PFSK-1 (cell line): ENCODE results near the gene ZBTB48.

Experiments
- FOXP2 ChIP-seq: optimal IDR thresholded peaks from 2 replicates; pipeline ENCODE3; 2011; ENCODE audit warnings: borderline replicate concordance, control low read depth, inconsistent platforms; ENCODE audit not compliant: insufficient read depth; ENCODE audit errors: extremely low read length, extremely low read depth
- POLR2AphosphoS5 ChIP-seq: IDR thresholded peaks from 2 replicates; pipeline ENCODE4 v1.6.1; 2012; ENCODE audit warnings: low read depth, mild to moderate bottlenecking, control low read depth, low read length, moderate library complexity
- SIN3A ChIP-seq: IDR thresholded peaks from 2 replicates; pipeline ENCODE4 v1.6.1; 2012; ENCODE audit warnings: mild to moderate bottlenecking, low read length, moderate library complexity, borderline replicate concordance; ENCODE audit not compliant: insufficient read depth
- TAF1 ChIP-seq: IDR thresholded peaks from 2 replicates; pipeline ENCODE4 v1.6.1; 2012; ENCODE audit warnings: low read length, control low read depth, borderline replicate concordance; ENCODE audit not compliant: insufficient read depth
- TF ChIP-seq, protein P1 (sequence below), 2 experiments: IDR thresholded peaks; 2 replicates each; pipeline versions ENCODE4 v1.6.1 to v1.8.0; 2011 to 2012; ENCODE audit warnings: low read depth in 2 of 2, low read length in 2 of 2, control low read depth in 1 of 2, inconsistent platforms in 1 of 2, mild to moderate bottlenecking in 1 of 2, moderate library complexity in 1 of 2; ENCODE audit not compliant: insufficient read depth in 1 of 2

ZBTB48 gene

DNA sequence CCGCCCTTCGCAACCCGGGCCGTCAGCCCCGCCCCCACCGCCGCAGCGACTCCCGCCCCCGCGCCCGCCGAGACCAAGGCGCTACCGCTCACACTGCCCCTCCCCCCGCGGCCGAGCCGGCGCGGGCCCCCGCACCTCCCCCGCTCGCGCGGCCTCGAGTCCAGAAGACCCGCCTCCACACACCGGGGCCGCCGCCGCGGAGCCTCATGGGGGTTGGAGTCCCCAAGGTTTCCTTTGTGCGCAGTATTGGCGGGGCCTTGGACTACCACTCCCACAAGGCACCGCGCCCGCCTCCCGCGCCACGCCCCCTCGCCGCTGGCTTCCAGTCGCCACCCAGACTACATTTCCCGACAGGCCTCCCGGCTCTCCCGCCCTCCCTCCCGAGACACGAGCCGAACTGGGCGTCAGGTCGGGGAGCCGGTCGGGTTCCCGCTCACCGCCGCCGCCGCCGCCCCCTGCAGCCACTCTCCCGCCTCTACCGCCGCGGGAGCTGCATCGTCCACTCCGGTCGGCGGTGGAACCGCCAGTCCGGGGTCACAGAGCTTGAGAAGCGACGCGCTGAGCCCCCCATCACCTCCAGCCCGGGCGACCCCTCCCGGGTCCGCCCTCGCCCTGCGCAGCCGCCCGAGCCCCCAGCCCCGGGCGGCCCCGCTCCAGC lies 33.7 kb downstream of the ZBTB48 start, which contains the start of gene PHF13:
Gene PHF13 (plus strand): TSS at position 371 of the 658 bp plus-strand sequence. CDS start 336 bp downstream, outside the sequence.
- TF ChIP-seq FOXP2 = peak; percentile 21
- 0 out of 2 replicates have a peak, but pooled peaks have one; percentile 40 for TF ChIP-seq SIN3A
- TF ChIP-seq TAF1 = no peak
- no peak for TF ChIP-seq POLR2AphosphoS5
- TF ChIP-seq, protein P1, sequence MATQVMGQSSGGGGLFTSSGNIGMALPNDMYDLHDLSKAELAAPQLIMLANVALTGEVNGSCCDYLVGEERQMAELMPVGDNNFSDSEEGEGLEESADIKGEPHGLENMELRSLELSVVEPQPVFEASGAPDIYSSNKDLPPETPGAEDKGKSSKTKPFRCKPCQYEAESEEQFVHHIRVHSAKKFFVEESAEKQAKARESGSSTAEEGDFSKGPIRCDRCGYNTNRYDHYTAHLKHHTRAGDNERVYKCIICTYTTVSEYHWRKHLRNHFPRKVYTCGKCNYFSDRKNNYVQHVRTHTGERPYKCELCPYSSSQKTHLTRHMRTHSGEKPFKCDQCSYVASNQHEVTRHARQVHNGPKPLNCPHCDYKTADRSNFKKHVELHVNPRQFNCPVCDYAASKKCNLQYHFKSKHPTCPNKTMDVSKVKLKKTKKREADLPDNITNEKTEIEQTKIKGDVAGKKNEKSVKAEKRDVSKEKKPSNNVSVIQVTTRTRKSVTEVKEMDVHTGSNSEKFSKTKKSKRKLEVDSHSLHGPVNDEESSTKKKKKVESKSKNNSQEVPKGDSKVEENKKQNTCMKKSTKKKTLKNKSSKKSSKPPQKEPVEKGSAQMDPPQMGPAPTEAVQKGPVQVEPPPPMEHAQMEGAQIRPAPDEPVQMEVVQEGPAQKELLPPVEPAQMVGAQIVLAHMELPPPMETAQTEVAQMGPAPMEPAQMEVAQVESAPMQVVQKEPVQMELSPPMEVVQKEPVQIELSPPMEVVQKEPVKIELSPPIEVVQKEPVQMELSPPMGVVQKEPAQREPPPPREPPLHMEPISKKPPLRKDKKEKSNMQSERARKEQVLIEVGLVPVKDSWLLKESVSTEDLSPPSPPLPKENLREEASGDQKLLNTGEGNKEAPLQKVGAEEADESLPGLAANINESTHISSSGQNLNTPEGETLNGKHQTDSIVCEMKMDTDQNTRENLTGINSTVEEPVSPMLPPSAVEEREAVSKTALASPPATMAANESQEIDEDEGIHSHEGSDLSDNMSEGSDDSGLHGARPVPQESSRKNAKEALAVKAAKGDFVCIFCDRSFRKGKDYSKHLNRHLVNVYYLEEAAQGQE (IDR thresholded peaks at IDR 0.05; ENCODE audit: insufficient read depth in 1 of 2, low read depth in 2 of 2, low read length in 2 of 2) = no peak

DNA sequence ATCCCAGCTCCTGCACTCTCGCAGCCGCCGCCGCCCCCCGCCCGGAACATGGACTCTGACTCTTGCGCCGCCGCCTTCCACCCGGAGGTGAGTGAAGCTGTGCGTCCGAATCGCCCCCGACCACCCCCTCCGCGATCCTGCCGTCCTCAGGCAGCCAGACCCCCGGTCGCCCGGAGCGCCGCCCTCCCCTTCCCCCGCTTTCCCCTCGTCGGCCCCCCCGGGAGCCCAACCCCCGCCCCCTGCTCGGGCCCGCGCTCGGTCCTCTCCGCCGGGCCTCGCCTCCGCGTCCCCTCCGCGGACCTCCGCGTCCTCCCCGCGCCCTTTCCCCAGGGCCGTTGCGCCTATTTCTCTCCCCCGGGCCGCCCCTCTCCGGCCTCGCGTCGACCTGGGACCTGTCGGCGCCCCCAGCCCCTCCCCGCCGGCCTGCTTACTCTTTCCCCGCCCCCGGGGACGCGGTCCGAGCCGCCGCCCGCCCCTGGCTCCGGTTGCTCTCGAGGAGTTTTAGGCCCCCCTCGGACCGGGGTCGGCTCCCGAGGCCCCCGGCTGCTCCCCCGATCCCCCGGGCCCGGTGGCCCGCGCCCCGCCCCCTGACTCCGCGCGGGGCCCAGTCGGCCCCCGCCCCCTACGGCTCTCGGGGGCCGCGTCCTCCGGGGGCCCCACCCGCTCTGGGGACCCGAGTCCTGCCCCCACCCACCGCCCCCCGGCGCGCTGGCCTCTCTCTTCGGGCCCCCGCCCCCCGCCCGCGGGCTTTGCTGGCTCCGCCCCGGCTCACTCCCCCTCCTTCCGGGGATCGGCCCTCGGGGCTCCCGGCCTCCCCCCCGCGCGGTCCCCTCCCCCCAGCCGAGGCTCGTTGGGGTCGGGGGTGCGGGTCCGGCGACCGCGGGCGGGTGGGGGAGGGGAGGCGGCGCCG lies 34.5 kb downstream of the ZBTB48 start:
- TF ChIP-seq, protein P1 (IDR thresholded peaks at IDR 0.05; ENCODE audit: insufficient read depth in 1 of 2, low read depth in 2 of 2, low read length in 2 of 2) = no peak
- TF ChIP-seq POLR2AphosphoS5 (no peak), FOXP2 (no peak), TAF1 (no peak), SIN3A (no peak; the same call in 1 of the 2 replicates)

DNA sequence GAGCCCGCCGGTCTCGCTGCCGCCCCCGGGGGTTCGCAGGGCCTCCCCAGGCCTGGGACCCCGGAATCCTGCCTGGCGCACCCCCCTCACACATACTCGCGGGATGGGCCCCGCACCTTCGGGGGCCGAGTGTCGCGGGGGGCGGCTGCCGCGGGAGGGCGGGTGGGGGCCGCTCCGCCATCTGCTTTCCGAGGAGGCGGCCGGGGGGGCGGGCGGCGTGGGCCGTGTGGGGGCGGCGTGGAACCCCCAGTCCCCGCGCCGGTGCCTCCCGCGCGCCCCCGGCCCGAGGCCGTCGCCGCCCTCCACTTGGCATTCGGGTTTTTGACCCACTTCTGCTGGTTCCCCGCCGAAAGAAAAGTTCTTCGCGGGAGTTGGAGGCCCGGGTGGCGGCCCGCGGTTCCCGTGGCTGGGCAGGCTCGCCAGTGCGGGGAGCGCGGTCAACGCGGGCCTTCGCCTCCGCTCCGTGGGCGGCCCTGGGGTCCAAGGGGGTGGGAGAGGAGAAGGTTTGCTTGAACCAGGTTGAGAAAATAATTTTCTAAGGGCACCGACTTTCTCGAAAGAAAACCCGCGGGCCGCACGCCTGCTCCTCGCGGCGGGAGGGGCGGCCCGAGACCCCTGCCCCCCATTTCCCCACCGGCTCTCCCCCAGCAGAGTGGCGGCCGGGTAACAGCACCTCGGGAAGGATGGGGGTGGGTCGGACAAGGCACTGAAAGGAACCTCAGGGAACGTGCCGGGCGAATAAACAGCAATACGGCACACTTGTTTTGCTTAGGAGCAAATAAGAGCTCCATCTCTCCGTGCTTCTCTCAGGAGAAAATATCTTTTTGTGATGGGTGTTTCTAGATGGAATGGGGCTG lies 35.4 kb downstream of the ZBTB48 start:
- TF ChIP-seq TAF1 (no peak), POLR2AphosphoS5 (no peak)
- TF ChIP-seq, protein P1 (IDR thresholded peaks at IDR 0.05; ENCODE audit: insufficient read depth in 1 of 2, low read depth in 2 of 2, low read length in 2 of 2) = no peak

DNA sequence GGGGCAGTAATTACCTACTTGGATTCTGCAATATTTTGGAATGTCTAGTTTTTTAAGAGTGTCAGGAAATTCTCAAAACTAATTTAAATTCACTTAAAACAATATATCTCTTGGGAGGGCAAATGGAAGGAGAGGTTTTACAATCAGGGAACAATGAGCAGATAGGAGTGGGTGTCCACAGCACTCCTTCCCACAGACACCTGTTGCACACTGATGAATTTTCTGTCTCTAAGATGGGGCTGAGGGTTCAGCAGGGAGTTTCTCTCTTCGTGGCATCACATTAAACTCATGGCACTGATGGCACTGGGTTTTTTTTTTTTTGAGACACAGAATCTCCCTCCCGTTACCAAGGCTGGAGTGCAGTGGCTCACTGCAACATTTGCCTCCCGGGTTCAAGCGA lies 39.3 kb downstream of the ZBTB48 start:
- TF ChIP-seq FOXP2 = no peak
- TF ChIP-seq SIN3A = no peak
- TF ChIP-seq TAF1 = no peak
- TF ChIP-seq, protein P1 (IDR thresholded peaks at IDR 0.05; ENCODE audit: insufficient read depth in 1 of 2, low read depth in 2 of 2, low read length in 2 of 2) = no peak
- TF ChIP-seq POLR2AphosphoS5 = no peak
